WERI-Rb-1 (cell line): ENCODE results near the gene PXK.

Experiments used
- DNase-seq: peaks from one replicate; pipeline ENCODE4 v3.0.0-alpha.2; 2020
- H3K27ac ChIP-seq: fragments of 250-450 bp; sonication (Bioruptor Pico); 2 replicates; pipeline ENCODE4 v1.5.1; 2020; ENCODE audit warnings: mild to moderate bottlenecking, moderate library complexity
- H3K27me3 ChIP-seq: fragments of 250-450 bp; sonication (Bioruptor Pico); 2 replicates; pipeline ENCODE4 v1.5.1; 2021; ENCODE audit warnings: mild to moderate bottlenecking, low read depth, moderate library complexity; ENCODE audit not compliant: insufficient read depth, severe bottlenecking
- H3K36me3 ChIP-seq: fragments of 250-450 bp; sonication (Bioruptor Pico); 2 replicates; pipeline ENCODE4 v1.5.1; 2020; ENCODE audit warnings: mild to moderate bottlenecking, moderate library complexity
- H3K4me3 ChIP-seq: 2 replicates; pipeline ENCODE4 v1.5.1; 2011; ENCODE audit warnings: low read depth, mild to moderate bottlenecking, control low read depth, low read length
- H3K9me3 ChIP-seq: fragments of 250-450 bp; sonication (Bioruptor Pico); 2 replicates; pipeline ENCODE4 v1.5.1; 2021; ENCODE audit warnings: mild to moderate bottlenecking, moderate library complexity; ENCODE audit not compliant: severe bottlenecking
- TF ChIP-seq, protein P1 (sequence below): IDR thresholded peaks from 2 replicates; pipeline ENCODE4 v1.5.1; 2011; ENCODE audit warnings: low read depth, mild to moderate bottlenecking, control low read depth, inconsistent platforms, low read length

The PXK gene

DNA sequence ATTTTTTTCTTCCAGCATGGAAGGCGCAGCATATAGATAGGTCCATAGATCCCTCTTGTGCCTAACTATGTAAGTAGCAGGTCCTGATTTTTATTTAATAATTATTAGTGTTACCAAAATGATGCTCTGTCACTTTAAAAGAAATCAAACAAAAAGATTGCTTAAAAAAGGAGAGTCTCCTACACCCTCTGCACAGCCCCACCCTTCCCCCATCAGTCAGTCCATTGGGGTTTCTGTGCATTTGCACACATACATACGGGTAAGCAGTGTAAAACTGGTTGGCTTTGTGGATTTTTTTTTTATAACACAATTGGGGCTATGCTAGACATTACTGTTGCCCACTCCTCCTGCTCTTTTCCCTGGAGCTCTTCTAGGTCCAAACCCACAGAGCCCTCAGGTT lies 33.6 kb upstream of the PXK start:
- Histone ChIP-seq H3K36me3 (no peaks in the 10 kb centered on the region), H3K27ac (no peak overlapping the region), H3K4me3 (no peak overlapping the region), H3K9me3 (no peaks in the 10 kb centered on the region), H3K27me3 (no peaks in the 10 kb centered on the region)
- DNase-seq: no peak
- TF ChIP-seq, protein P1, sequence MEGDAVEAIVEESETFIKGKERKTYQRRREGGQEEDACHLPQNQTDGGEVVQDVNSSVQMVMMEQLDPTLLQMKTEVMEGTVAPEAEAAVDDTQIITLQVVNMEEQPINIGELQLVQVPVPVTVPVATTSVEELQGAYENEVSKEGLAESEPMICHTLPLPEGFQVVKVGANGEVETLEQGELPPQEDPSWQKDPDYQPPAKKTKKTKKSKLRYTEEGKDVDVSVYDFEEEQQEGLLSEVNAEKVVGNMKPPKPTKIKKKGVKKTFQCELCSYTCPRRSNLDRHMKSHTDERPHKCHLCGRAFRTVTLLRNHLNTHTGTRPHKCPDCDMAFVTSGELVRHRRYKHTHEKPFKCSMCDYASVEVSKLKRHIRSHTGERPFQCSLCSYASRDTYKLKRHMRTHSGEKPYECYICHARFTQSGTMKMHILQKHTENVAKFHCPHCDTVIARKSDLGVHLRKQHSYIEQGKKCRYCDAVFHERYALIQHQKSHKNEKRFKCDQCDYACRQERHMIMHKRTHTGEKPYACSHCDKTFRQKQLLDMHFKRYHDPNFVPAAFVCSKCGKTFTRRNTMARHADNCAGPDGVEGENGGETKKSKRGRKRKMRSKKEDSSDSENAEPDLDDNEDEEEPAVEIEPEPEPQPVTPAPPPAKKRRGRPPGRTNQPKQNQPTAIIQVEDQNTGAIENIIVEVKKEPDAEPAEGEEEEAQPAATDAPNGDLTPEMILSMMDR: no peak

DNA sequence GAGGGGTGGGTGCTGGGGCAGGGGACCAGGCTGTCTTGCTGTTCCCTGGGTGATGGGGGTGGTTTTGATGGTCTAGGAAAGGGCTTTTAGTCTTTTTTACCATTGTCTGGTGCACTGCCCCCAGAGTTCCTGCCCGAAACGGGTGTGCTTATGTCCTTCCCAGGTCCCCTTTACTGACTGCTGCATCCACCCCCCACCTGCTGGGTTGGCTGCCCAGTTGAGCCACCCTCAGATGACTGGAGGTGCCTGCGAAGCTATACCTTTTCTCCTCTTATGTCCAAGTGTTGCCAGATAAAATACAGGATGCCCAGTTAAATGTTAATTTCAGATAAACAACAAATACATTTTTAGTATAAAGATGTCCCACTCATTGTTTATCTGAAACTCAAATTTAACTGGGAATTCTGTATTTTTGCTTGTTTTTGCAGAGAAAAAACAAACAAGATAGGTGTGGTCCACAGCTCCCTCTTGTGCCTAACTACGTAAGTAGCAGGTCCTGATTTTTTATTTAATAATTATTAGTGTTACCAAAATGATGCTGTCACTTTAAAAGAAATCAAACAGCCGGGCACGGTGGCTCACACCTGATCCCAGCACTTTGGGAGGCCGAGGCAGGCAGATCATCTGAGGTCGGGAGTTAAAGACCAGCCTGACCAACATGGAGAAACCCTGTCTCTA lies 32.7 kb upstream of the PXK start:
- Histone ChIP-seq H3K27me3 (no peaks in the 10 kb centered on the region), H3K9me3 (no peaks in the 10 kb centered on the region), H3K4me3 (no peak overlapping the region), H3K27ac (no peak overlapping the region), H3K36me3 (no peaks in the 10 kb centered on the region)
- TF ChIP-seq, protein P1: 0 out of 2 replicates have a peak, but pooled peaks have one; percentile 20
- DNase-seq: no peak

DNA sequence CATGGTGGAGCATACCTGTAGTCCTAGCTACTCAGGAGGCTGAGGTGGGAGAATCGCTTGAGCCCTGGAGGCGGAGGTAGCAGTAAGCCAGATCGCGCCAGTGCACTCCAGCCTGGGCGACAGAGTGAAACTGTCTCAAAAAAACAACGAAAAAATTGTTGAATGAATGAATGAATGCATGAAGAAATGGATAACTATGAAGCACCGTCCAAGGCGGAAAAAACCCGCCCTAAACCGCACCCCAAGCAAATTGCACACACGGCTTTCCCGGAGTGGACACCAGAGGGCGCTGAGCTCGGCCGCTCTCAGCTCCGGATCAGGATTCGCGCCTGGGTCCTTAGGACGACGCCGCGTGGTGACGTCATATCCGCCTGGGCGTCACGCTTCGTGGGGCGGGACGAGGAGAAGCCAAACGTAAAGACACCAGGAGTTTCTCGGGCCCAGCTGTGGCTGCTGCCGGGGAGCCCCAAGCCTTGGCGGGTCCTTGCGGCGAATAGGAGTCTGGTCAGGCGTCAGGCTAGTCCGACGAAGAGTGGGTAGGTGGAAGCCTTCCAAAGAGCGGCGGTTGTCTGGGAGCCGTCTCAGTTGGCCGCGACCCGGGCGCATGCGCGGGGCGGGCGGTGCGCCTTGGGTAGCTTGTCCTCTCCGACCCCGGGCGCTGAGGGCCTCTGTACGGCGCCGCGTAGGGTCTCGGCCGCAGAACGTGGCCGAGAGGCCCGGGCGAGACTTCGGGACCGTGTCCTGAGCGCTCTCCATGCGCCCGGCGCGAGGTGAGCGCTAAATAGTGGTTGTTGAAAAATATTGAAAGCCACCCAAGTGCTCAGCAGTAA lies 26.6 kb upstream of the PXK start, which contains the start of the genes HTD2 and RPP14:
HTD2 (plus strand) TSS at position 639 of the 830 bp plus-strand sequence. CDS start 11,094 bp downstream, outside the sequence.
RPP14 (plus strand) TSS at position 364 of the 830 bp plus-strand sequence. CDS start 4,085 bp downstream, outside the sequence.
- Histone ChIP-seq H3K9me3 (no peaks in the 10 kb centered on the region), H3K4me3 (peak within 1 kb of the TSS; percentile 79), H3K27ac (peak within 1 kb of the TSS; percentile 97), H3K36me3 (peaks cover 36% of the 10 kb centered on the region), H3K27me3 (no peaks in the 10 kb centered on the region)
- TF ChIP-seq, protein P1: peak; percentile 93
- DNase-seq: peak; percentile 97

DNA sequence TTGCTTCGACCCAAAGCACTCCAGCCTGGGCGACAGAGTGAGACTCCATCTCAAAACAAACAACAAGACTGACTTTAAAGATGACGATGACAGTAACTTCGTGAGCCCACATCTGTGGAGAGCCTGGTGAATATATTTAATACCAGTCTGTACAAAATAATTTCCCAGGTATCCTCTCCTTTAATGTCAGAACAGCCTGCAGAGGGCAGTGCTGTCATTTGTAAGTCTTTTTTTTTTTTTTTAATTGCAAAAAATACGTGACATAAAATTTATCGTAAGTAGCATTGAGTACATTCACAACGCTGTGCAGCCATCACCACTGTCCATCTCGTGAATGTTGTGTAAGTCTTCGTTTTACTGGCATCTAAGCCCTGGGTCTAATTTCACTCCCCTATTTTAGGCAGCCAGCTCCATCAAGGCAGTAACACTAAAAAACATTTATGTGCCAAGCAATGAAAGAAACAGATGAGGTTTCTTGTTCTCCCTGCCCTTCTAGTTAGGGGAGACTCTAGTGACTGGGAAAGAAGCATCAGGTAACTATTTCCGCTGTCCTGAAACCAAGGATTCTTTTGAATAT lies 25.0 kb upstream of the PXK start:
- DNase-seq: peak; percentile 37
- Histone ChIP-seq H3K27me3 (no peaks in the 10 kb centered on the region), H3K4me3 (peak overlapping the region; percentile 79), H3K36me3 (peaks cover 50% of the 10 kb centered on the region), H3K9me3 (no peaks in the 10 kb centered on the region), H3K27ac (no peak overlapping the region)
- TF ChIP-seq, protein P1: peak; percentile 17; the same call in 1 of the 2 replicates

DNA sequence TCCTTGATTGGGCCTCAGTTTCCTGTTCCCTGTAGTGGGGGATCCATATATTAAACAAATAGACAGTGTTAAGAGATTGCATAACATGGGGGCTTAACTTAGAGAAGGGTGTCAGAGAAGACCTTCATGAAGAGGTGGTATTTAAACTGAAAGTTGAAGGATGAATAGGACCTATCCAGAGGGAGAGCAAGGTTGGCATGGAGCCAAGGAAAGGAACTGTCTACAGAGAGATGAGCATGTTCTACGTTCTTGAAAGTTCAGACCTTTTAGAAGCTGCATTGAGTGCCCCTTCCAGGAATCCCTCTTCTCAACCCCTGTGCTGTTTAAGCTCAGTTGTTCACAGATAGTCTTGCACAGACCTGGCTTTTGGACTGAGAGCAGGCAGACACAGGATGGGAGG lies 24.0 kb upstream of the PXK start:
- Histone ChIP-seq H3K4me3 (no peak overlapping the region), H3K27me3 (no peaks in the 10 kb centered on the region), H3K27ac (no peak overlapping the region), H3K36me3 (peaks cover 60% of the 10 kb centered on the region), H3K9me3 (no peaks in the 10 kb centered on the region)
- DNase-seq: no peak
- TF ChIP-seq, protein P1: no peak
